Stomach (tissue), 9 donors: Measurements from ENCODE around the gene METTL15. TPM values are rescaled to one million over a fixed set of nuclear protein-coding genes. Genes with fewer than 3 reads are reported as not detected.

ENCODE experiments used
- DNase-seq, 2 donors: peaks; one replicate each; pipeline versions ENCODE4 v3.0.0 to v3.0.0-alpha.2; 2013 to 2019
- H3K27ac ChIP-seq, 5 donors: fragments of 200-600 bp in 4 of 5; sonication (generic) in 4 of 5; one replicate each; pipeline ENCODE4 v1.5.1; 2013 to 2019; ENCODE audit warnings: mild to moderate bottlenecking in 1 of 5, moderate library complexity in 1 of 5
- H3K27me3 ChIP-seq, 3 donors: fragments of 200-600 bp; sonication (generic); one replicate each; pipeline ENCODE4 v1.5.1; 2017 to 2019; ENCODE audit warnings: mixed run types in 1 of 3
- H3K36me3 ChIP-seq, 4 donors: fragments of 200-600 bp; sonication (generic); 1 replicate in 3 of 4; 2 replicates in 1 of 4; pipeline ENCODE4 v1.5.1; 2016 to 2019
- H3K4me1 ChIP-seq, 4 donors: fragments of 200-600 bp; sonication (generic); one replicate each; pipeline ENCODE4 v1.5.1; 2016 to 2019
- H3K4me3 ChIP-seq, 4 donors: fragments of 200-600 bp; sonication (generic) in 3 of 4; one replicate each; pipeline ENCODE4 v1.5.1; 2016 to 2019; ENCODE audit warnings: mild to moderate bottlenecking in 1 of 4
- H3K9me3 ChIP-seq, 4 donors: fragments of 200-600 bp; sonication (generic); one replicate each; pipeline ENCODE4 v1.5.1; 2016 to 2019
- CTCF ChIP-seq, 7 experiments: fragments of 450-650 bp in 4 of 7; fragments of 200-600 bp in 3 of 7; sonication (generic) in 3 of 7; IDR thresholded peaks; one replicate each; pipeline ENCODE4 v1.5.1; 2016 to 2019; ENCODE audit warnings: antibody characterized with exemption in 7 of 7, control low read depth in 2 of 7, mild to moderate bottlenecking in 1 of 7
- EP300 ChIP-seq: sonication (generic); formaldehyde crosslinking; IDR thresholded peaks from one replicate; pipeline ENCODE4 v1.6.1; 2017; ENCODE audit warnings: antibody characterized with exemption
- POLR2A ChIP-seq, 4 donors: fragments of 450-650 bp; IDR thresholded peaks; one replicate each; pipeline ENCODE4 v1.6.1; 2016; ENCODE audit warnings: antibody characterized with exemption in 4 of 4, control low read depth in 2 of 4, mild to moderate bottlenecking in 1 of 4, moderate library complexity in 1 of 4
- POLR2AphosphoS5 ChIP-seq, 3 donors: sonication (generic); formaldehyde crosslinking; IDR thresholded peaks; one replicate each; pipeline ENCODE4 v1.6.1; 2016; ENCODE audit warnings: antibody characterized with exemption in 3 of 3
- WGBS, 5 donors: extraction: QIAGEN DNeasy Blood & Tissue Kit in 3 of 5; methylation state at CpG; one replicate each; pipeline versions ENCODE4 v1.1.5 to v1.1.7; 2013 to 2018; 5-methylcytosine and 5-hydroxymethylcytosine counted together
- intact Hi-C: fragments of 100-400 bp; cut with DNase I; formaldehyde crosslinking; loops from one replicate; pipeline ENCODE4 v1.15.1; 2023; ENCODE audit warnings: low total_unique reads
- polyA plus RNA-seq, 3 donors: library from polyadenylated mRNA; stranded (reverse); fragments of 200-250 nt; gene quantifications; one replicate each; pipeline ENCODE4 v1.2.3, GENCODE V29; 2013
- total RNA-seq, 5 donors: library from RNA; depleted of rRNA; stranded (reverse); fragments of >200 nt; gene quantifications; one replicate each; pipeline versions ENCODE4 v1.1.0 to v1.2.3, GENCODE V29; 2014 to 2016
- donor health status: healthy with polysubstance abuse.
- donor health status: Bipolar disorder and iron deficiency.
- donor health status: healthy.

The METTL15 gene
- total and polyA plus RNA-seq, 8 donors: 0.58 to 21.7 (median 8.7) TPM

DNA sequence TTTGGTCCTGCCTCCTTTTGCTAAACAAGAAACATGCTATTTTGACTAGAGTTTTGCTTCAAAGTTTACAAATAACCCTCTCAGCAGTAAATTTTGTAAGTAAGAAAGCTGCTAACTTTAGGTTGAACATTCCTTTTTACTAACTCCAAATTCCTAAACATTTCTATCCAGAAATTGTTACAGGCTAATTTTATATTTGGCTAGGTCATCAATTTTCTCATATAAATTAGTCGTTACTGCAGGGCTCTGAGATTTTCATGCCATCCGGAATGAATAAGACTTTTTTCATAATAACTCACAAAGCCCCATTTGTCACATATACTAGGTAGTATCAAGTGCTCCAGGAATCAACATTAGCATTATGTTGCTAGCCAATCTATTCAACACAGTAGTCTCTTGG is 143.1 kb downstream of the METTL15 start:
- no peak for DNase-seq
- Histone ChIP-seq H3K4me3 (no peak overlapping the region), H3K36me3 (peaks cover 0 to 5% (median 0%) of the 10 kb centered on the region in 4 donors), H3K27me3 (no peaks in the 10 kb centered on the region), H3K27ac (no peak overlapping the region), H3K9me3 (peaks cover 0 to 7% (median 3%) of the 10 kb centered on the region in 4 donors), H3K4me1 (no peaks in the 10 kb centered on the region)
- whole genome bisulfite sequencing, 5 donors: 81 to 90% (median 90%) methylated on average over 2 of the region's 2 CpGs
- intact Hi-C loops: no loop called here
- no peak for TF ChIP-seq POLR2AphosphoS5 (IDR thresholded peaks at IDR 0.05)
- no peak for TF ChIP-seq CTCF (IDR thresholded peaks at IDR 0.05)
- no peak for TF ChIP-seq EP300
- TF ChIP-seq POLR2A (IDR thresholded peaks at IDR 0.05): no peak

DNA sequence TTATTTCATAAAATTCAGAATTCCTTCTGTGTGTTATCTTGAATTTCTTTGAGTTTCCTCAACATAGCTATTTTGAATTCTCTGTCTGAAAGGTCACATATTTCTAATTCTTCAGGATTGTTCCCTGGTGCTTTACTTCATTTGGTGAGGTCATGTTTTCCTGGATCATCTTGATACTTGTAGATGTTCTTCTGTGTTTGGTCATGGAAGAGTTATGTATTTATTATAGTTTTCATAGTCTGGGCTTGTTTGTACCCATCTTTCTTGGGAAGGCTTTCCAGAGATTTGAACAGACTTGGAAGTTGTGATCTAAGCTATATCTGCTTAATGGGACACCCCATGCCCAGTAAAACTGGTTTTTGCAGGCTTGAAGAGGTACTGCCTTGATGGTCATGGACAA is 149.6 kb downstream of the METTL15 start:
- H3K36me3 ChIP-seq: peaks cover 0 to 21% (median 0%) of the 10 kb centered on the region in 4 donors
- TF ChIP-seq EP300 (no peak), POLR2A (IDR thresholded peaks at IDR 0.05) (no peak), CTCF (IDR thresholded peaks at IDR 0.05) (no peak), POLR2AphosphoS5 (IDR thresholded peaks at IDR 0.05) (no peak)
- intact Hi-C loops: no loop called here
- no peak overlapping the region for H3K4me3 ChIP-seq
- peaks cover 0 to 7% (median 3%) of the 10 kb centered on the region in 4 donors for H3K9me3 ChIP-seq
- H3K27me3 ChIP-seq: no peaks in the 10 kb centered on the region
- DNase-seq: no peak
- H3K27ac ChIP-seq: no peak overlapping the region
- no peaks in the 10 kb centered on the region for H3K4me1 ChIP-seq

GRCh38 chr11:28259177-28259843 is 151.1 kb downstream of the METTL15 start:
- intact Hi-C loops: no loop called here
- Histone ChIP-seq H3K9me3 (peaks cover 0 to 7% (median 3%) of the 10 kb centered on the region in 4 donors), H3K36me3 (peaks cover 0 to 21% (median 0%) of the 10 kb centered on the region in 4 donors), H3K4me3 (no peak overlapping the region), H3K27ac (no peak overlapping the region), H3K4me1 (no peaks in the 10 kb centered on the region), H3K27me3 (no peaks in the 10 kb centered on the region)
- WGBS, 5 donors: 83 to 86% (median 84%) methylated on average over 8 of the region's 8 CpGs
- no peak for DNase-seq
- no peak for TF ChIP-seq CTCF (IDR thresholded peaks at IDR 0.05)
- TF ChIP-seq EP300: no peak
- TF ChIP-seq POLR2A (IDR thresholded peaks at IDR 0.05): no peak
- no peak for TF ChIP-seq POLR2AphosphoS5 (IDR thresholded peaks at IDR 0.05)

DNA sequence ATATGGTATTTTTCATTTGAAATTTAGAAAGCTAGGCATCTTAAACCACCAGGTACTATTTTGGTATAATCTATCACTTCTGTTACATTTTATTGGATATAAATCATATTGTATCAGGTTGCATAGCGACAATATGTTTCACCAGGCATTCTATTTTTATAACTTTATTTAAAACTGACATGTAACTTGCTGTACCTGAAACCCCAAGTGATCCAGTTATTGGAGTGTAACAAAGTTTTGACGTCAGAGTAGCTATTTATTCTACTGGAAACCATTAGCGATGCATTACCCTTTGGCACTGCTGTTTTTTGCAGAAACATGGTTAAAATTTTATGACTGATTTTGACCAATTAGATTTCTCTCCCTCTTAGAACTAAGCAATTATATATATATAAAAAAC is 160.7 kb downstream of the METTL15 start:
- Histone ChIP-seq H3K27ac (no peak overlapping the region), H3K27me3 (no peaks in the 10 kb centered on the region), H3K9me3 (no peaks in the 10 kb centered on the region), H3K4me3 (no peak overlapping the region), H3K36me3 (no peaks in the 10 kb centered on the region), H3K4me1 (no peaks in the 10 kb centered on the region)
- no peak for DNase-seq
- TF ChIP-seq POLR2A (IDR thresholded peaks at IDR 0.05) (no peak), POLR2AphosphoS5 (IDR thresholded peaks at IDR 0.05) (no peak), EP300 (no peak), CTCF (IDR thresholded peaks at IDR 0.05) (no peak)
- 91 to 96% (median 92%) methylated on average over 3 of the region's 3 CpGs for WGBS, 5 donors
- intact Hi-C loops: no loop called here
